ENCODE results near the gene NBAS.

GRCh38 chr2:15595936-15596335 is 34.8 kb upstream of the NBAS start:
- no peak for TF ChIP-seq CTCF (IDR thresholded peaks at IDR 0.05)
- no peak for TF ChIP-seq POLR2A (IDR thresholded peaks at IDR 0.05)

Measured in esophagus squamous epithelium (tissue), 4 donors.